H9 (cell line): Measurements from ENCODE around the gene KCNH2. TPM values are rescaled to one million over a fixed set of nuclear protein-coding genes. Genes with fewer than 3 reads are reported as not detected.

Source experiments
- DNase-seq: peaks from one replicate; pipeline ENCODE4 v3.0.0-alpha.2; 2017
- H2AFZ ChIP-seq: one replicate; pipeline ENCODE4 v1.6.1; 2013; ENCODE audit warnings: mild to moderate bottlenecking, low read length, control low read depth, moderate library complexity
- H2AK5ac ChIP-seq: 2 replicates; pipeline ENCODE4 v1.6.1; 2013; ENCODE audit warnings: low read length, control low read depth, mixed read lengths; ENCODE audit not compliant: insufficient read length
- H2BK120ac ChIP-seq: one replicate; pipeline ENCODE4 v1.6.1; 2013; ENCODE audit warnings: low read depth, mild to moderate bottlenecking, low read length, control low read depth, inconsistent platforms; ENCODE audit not compliant: poor library complexity, severe bottlenecking
- H2BK12ac ChIP-seq: 2 replicates; pipeline ENCODE4 v1.6.1; 2013; ENCODE audit warnings: low read length, control low read depth, mixed read lengths, low read depth; ENCODE audit not compliant: insufficient read length
- H2BK15ac ChIP-seq: 2 replicates; pipeline ENCODE4 v1.6.1; 2013; ENCODE audit warnings: low read depth, low read length, control low read depth
- H2BK20ac ChIP-seq: one replicate; pipeline ENCODE4 v1.6.1; 2013; ENCODE audit warnings: low read depth, mild to moderate bottlenecking, low read length, control low read depth, inconsistent platforms; ENCODE audit not compliant: poor library complexity, severe bottlenecking
- H2BK5ac ChIP-seq: 2 replicates; pipeline ENCODE4 v1.6.1; 2013; ENCODE audit warnings: low read length, control low read depth, mixed read lengths; ENCODE audit not compliant: insufficient read length
- H3K14ac ChIP-seq: 2 replicates; pipeline ENCODE4 v1.6.1; 2013; ENCODE audit warnings: low read length, control low read depth; ENCODE audit not compliant: insufficient read depth
- H3K18ac ChIP-seq: 2 replicates; pipeline ENCODE4 v1.6.1; 2013; ENCODE audit warnings: low read depth, mild to moderate bottlenecking, mixed read lengths, low read length, control low read depth; ENCODE audit not compliant: insufficient read length
- H3K23ac ChIP-seq: 2 replicates; pipeline ENCODE4 v1.6.1; 2013; ENCODE audit warnings: low read length, control low read depth, mixed read lengths, low read depth; ENCODE audit not compliant: insufficient read length
- H3K23me2 ChIP-seq: 2 replicates; pipeline ENCODE4 v1.6.1; 2013; ENCODE audit warnings: low read depth, mild to moderate bottlenecking, mixed read lengths, low read length, control low read depth; ENCODE audit not compliant: insufficient read length, poor library complexity, severe bottlenecking
- H3K27ac ChIP-seq: 2 replicates; pipeline ENCODE4 v1.5.1; 2013; ENCODE audit warnings: low read length, control low read depth, mixed read lengths, low read depth; ENCODE audit not compliant: insufficient read length
- H3K27me3 ChIP-seq: 2 replicates; pipeline ENCODE4 v1.6.1; 2013; ENCODE audit warnings: low read length, control low read depth, inconsistent platforms; ENCODE audit not compliant: insufficient read depth
- H3K4ac ChIP-seq: 2 replicates; pipeline ENCODE4 v1.6.1; 2013; ENCODE audit warnings: low read depth, mild to moderate bottlenecking, control low read depth, inconsistent platforms, low read length, moderate library complexity
- H3K4me1 ChIP-seq: 2 replicates; pipeline ENCODE4 v1.6.1; 2013; ENCODE audit warnings: low read length, control low read depth, inconsistent platforms; ENCODE audit not compliant: insufficient read depth
- H3K4me2 ChIP-seq: 2 replicates; pipeline ENCODE4 v1.6.1; 2013; ENCODE audit warnings: low read length, control low read depth, mixed read lengths; ENCODE audit not compliant: insufficient read length, insufficient read depth
- H3K56ac ChIP-seq: 2 replicates; pipeline ENCODE4 v1.6.1; 2013; ENCODE audit warnings: low read depth, mild to moderate bottlenecking, mixed read lengths, low read length, control low read depth; ENCODE audit not compliant: insufficient read length
- H3K79me1 ChIP-seq: 2 replicates; pipeline ENCODE4 v1.6.1; 2013; ENCODE audit warnings: low read depth, mild to moderate bottlenecking, moderate library complexity, low read length, control low read depth, inconsistent platforms; ENCODE audit not compliant: insufficient read depth, poor library complexity, severe bottlenecking
- H3K79me2 ChIP-seq: 2 replicates; pipeline ENCODE4 v1.6.1; 2013; ENCODE audit warnings: low read length, control low read depth, inconsistent platforms; ENCODE audit not compliant: insufficient read depth
- H3K9ac ChIP-seq: 2 replicates; pipeline ENCODE4 v1.6.1; 2013; ENCODE audit warnings: low read length, control low read depth, mixed read lengths; ENCODE audit not compliant: insufficient read length; ENCODE audit errors: extremely low read depth
- H3K9me3 ChIP-seq: one replicate; pipeline ENCODE4 v1.6.1; 2013; ENCODE audit warnings: low read depth, low read length, inconsistent platforms; ENCODE audit not compliant: control insufficient read depth
- H3T11ph ChIP-seq: one replicate; pipeline ENCODE4 v1.6.1; 2013; ENCODE audit warnings: mild to moderate bottlenecking, low read length, control low read depth, inconsistent platforms
- H4K20me1 ChIP-seq: one replicate; pipeline ENCODE4 v1.6.1; 2013; ENCODE audit not compliant: control insufficient read depth, insufficient read length, insufficient read depth
- H4K5ac ChIP-seq: 2 replicates; pipeline ENCODE4 v1.6.1; 2013; ENCODE audit warnings: low read depth, mild to moderate bottlenecking, mixed read lengths, low read length, control low read depth; ENCODE audit not compliant: insufficient read length
- H4K8ac ChIP-seq: replicated peaks from 2 replicates; pipeline ENCODE4 v1.6.1; 2013; ENCODE audit warnings: low read length, control low read depth, mixed read lengths, low read depth; ENCODE audit not compliant: insufficient read length
- H4K91ac ChIP-seq: 2 replicates; pipeline ENCODE4 v1.6.1; 2013; ENCODE audit warnings: low read depth, mild to moderate bottlenecking, moderate library complexity, mixed read lengths, low read length, control low read depth; ENCODE audit not compliant: insufficient read length
- H3K27ac Mint-ChIP-seq, 3 experiments: 2 replicates in 2 of 3; 3 replicates in 1 of 3; pipeline ENCODE4 v1.8.0; 2020 to 2021; ENCODE audit warnings: mixed read lengths in 3 of 3, mild to moderate bottlenecking in 1 of 3, moderate library complexity in 1 of 3
- H3K27me3 Mint-ChIP-seq: 2 replicates; pipeline ENCODE4 v1.8.0; 2021; ENCODE audit warnings: low read depth, mild to moderate bottlenecking, moderate library complexity, mixed read lengths
- H3K36me3 Mint-ChIP-seq, 3 experiments: 2 replicates in 2 of 3; 3 replicates in 1 of 3; pipeline ENCODE4 v1.8.0; 2020 to 2021; ENCODE audit warnings: low read depth in 3 of 3, mixed read lengths in 3 of 3; ENCODE audit not compliant: insufficient read depth in 1 of 3
- H3K4me1 Mint-ChIP-seq, 2 experiments: 2 replicates each; pipeline ENCODE4 v1.8.0; 2020; ENCODE audit warnings: mixed read lengths in 2 of 2
- H3K4me3 Mint-ChIP-seq, 2 experiments: 2 replicates in 1 of 2; 3 replicates in 1 of 2; pipeline ENCODE4 v1.8.0; 2020 to 2021; ENCODE audit warnings: mild to moderate bottlenecking in 2 of 2, mixed read lengths in 2 of 2, moderate library complexity in 1 of 2
- H3K9me3 Mint-ChIP-seq, 2 experiments: 2 replicates in 1 of 2; 3 replicates in 1 of 2; pipeline ENCODE4 v1.8.0; 2020; ENCODE audit warnings: mild to moderate bottlenecking in 2 of 2, mixed read lengths in 2 of 2, moderate library complexity in 1 of 2
- CTCF ChIP-seq: fragments of 200-600 bp; sonication (generic); conservative IDR thresholded peaks from 3 replicates; pipeline ENCODE4 v1.8.0; 2021; ENCODE audit warnings: antibody characterized with exemption, mild to moderate bottlenecking
- WGBS: extraction: QIAGEN DNeasy Blood & Tissue Kit; methylation state at CpG from one replicate; pipeline ENCODE4 v1.1.7; 2013; ENCODE audit warnings: missing lambda C conversion rate, low lambda C conversion rate, mixed read lengths; ENCODE audit not compliant: insufficient read length; ENCODE audit errors: extremely low coverage; 5-methylcytosine and 5-hydroxymethylcytosine counted together
- total RNA-seq: library from RNA; stranded (reverse); gene quantifications from 2 replicates; pipeline ENCODE4 v1.2.1, GENCODE V29; 2021

The KCNH2 gene
- total RNA-seq, 1 experiment from 2014 or later, result 4.5 TPM

GRCh38 chr7:150936018-150936417, 42.1 kb downstream of the KCNH2 start:
- Mint-ChIP-seq H3K27me3 (peaks cover 14% of the 10 kb centered on the region), H3K4me3 (no peak overlapping the region), H3K9me3 (no peaks in the 10 kb centered on the region), H3K4me1 (no peaks in the 10 kb centered on the region), H3K36me3 (no peaks in the 10 kb centered on the region), H3K27ac (no peak overlapping the region)
- H2BK15ac ChIP-seq, result no peak overlapping the region
- H3K4me1 ChIP-seq, result no peaks in the 10 kb centered on the region
- no peak overlapping the region for H3K23ac ChIP-seq
- no peak overlapping the region for H2AK5ac ChIP-seq
- TF ChIP-seq CTCF, result no peak
- no peaks in the 10 kb centered on the region for H3K23me2 ChIP-seq
- H3K4me2 ChIP-seq, result no peak overlapping the region
- no peak overlapping the region for H3K14ac ChIP-seq
- H4K91ac ChIP-seq, result no peak overlapping the region
- H4K8ac ChIP-seq, result no peak overlapping the region
- H3K4ac ChIP-seq, result no peak overlapping the region
- H3K9ac ChIP-seq, result no peak overlapping the region
- no peak overlapping the region for H2BK12ac ChIP-seq
- H2AFZ ChIP-seq, result no peak overlapping the region
- H2BK120ac ChIP-seq, result no peak overlapping the region
- H3K79me2 ChIP-seq, result 0 out of 2 replicates have a peak, but pooled peaks cover 1% of the 10 kb centered on the region
- no peaks in the 10 kb centered on the region for H4K20me1 ChIP-seq
- no peak overlapping the region for H3T11ph ChIP-seq
- no peak overlapping the region for H2BK5ac ChIP-seq
- H3K27me3 ChIP-seq, result no peaks in the 10 kb centered on the region
- H2BK20ac ChIP-seq, result no peak overlapping the region
- no peak overlapping the region for H3K56ac ChIP-seq
- no peak for DNase-seq
- no CpG with 5 or more reads among the region's 9 CpGs for WGBS
- H3K9me3 ChIP-seq, result no peaks in the 10 kb centered on the region
- no peaks in the 10 kb centered on the region for H3K79me1 ChIP-seq
- H3K27ac ChIP-seq, result no peak overlapping the region
- no peak overlapping the region for H3K18ac ChIP-seq
- no peak overlapping the region for H4K5ac ChIP-seq
